Heart right ventricle (tissue), 16 donors: ENCODE data around the gene DDOST. TPM values are rescaled to one million over a fixed set of nuclear protein-coding genes. Genes with fewer than 3 reads are reported as not detected.

Experiments used
- ATAC-seq, 8 donors: fragments of 200-7000 bp; cut with Tn5 transposase; one replicate each; pipeline ENCODE4 v1.9.1; 2020; ENCODE audit warnings: mild to moderate bottlenecking in 8 of 8, moderate library complexity in 8 of 8, moderate number of reproducible peaks in 1 of 8
- DNase-seq, 2 donors: peaks; one replicate each; pipeline ENCODE4 v3.0.0-alpha.2; 2020
- H3K27ac ChIP-seq, 10 donors: fragments of 200-600 bp; sonication (generic) in 2 of 10; one replicate each; pipeline versions ENCODE4 v1.5.0 to v1.8.0; 2020 to 2022; ENCODE audit warnings: mild to moderate bottlenecking in 3 of 10
- H3K27me3 ChIP-seq, 7 donors: fragments of 200-600 bp; one replicate each; pipeline ENCODE4 v1.8.0; 2021 to 2022; ENCODE audit warnings: mild to moderate bottlenecking in 2 of 7
- H3K36me3 ChIP-seq, 9 donors: fragments of 200-600 bp; sonication (generic) in 1 of 9; one replicate each; pipeline versions ENCODE4 v1.5.0 to v1.8.0; 2020 to 2022; ENCODE audit warnings: mild to moderate bottlenecking in 2 of 9
- H3K4me1 ChIP-seq, 9 donors: fragments of 200-600 bp; sonication (generic) in 1 of 9; one replicate each; pipeline versions ENCODE4 v1.5.0 to v1.8.0; 2020 to 2022; ENCODE audit warnings: mild to moderate bottlenecking in 4 of 9
- H3K4me3 ChIP-seq, 10 donors: fragments of 200-600 bp; sonication (generic) in 2 of 10; one replicate each; pipeline versions ENCODE4 v1.5.0 to v1.8.0; 2020 to 2022; ENCODE audit warnings: mild to moderate bottlenecking in 7 of 10, moderate library complexity in 2 of 10
- H3K9me3 ChIP-seq, 11 donors: fragments of 200-600 bp in 10 of 11; sonication (generic) in 2 of 11; one replicate each; pipeline versions ENCODE4 v1.5.0 to v1.8.0; 2013 to 2022; ENCODE audit warnings: mild to moderate bottlenecking in 2 of 11, control low read depth in 1 of 11, moderate library complexity in 1 of 11
- WGBS, 2 donors: extraction: QIAGEN DNeasy Blood & Tissue Kit; methylation state at CpG; one replicate each; pipeline ENCODE4 v1.1.7; 2013; ENCODE audit warnings: inconsistent platforms in 1 of 2; 5-methylcytosine and 5-hydroxymethylcytosine counted together
- intact Hi-C, 10 donors: fragments of 100-400 bp; cut with DNase I; formaldehyde crosslinking; loops; one replicate each; pipeline versions ENCODE4 v1.11.1 to v1.14.2; 2022
- polyA plus RNA-seq, 2 donors: library from polyadenylated mRNA; stranded (reverse); fragments of 200-250 nt; gene quantifications; one replicate each; pipeline ENCODE4 v1.2.3, GENCODE V29; 2013
- total RNA-seq, 10 donors: library from RNA; stranded (reverse); fragmentation: NEBNext Ultra II Directional in 3 of 10; extraction: Animal tissue kit (Norgen Biotek cat#: 25700) in 3 of 10; gene quantifications; one replicate each; pipeline versions ENCODE4 v1.2.1 to v1.2.4, GENCODE V29; 2021 to 2023
- TF ChIP-seq, protein P1 (sequence below), 9 donors: fragments of 200-600 bp; sonication (generic) in 2 of 9; IDR thresholded peaks; one replicate each; pipeline versions ENCODE4 v1.5.0 to v1.8.0; 2021 to 2022; ENCODE audit warnings: antibody characterized with exemption in 9 of 9, mild to moderate bottlenecking in 5 of 9, moderate library complexity in 1 of 9
- donor health status: Arrhythmogenic right ventricular cardiomyopathy.
- donor health status: ischemic (EF 13 %, LVEDD 7.1; RV severe dilation, severe dysfunction).
- donor health status: healthy with polysubstance abuse.
- donor health status: DM: no; HTN: yes; CAD: no.
- donor health status: DM: no; HTN: no; CAD: no.
- donor health status: ischemic (EF 25% LVEDD 6.9; RV normal size, moderate dysfunction).
- donor health status: ischemic (EF 25% LVEDD 5.7; RV mildly dilated, moderate dysfunction).
- donor health status: healthy.
- donor health status: DM: yes; HTN: yes; CAD: no.
- donor health status: Ischemic cardiomyopathy.
- donor health status: ischemic (EF 35%, LVEDD 5.7; RV mildly dilated, moderate dysfunction).
- donor health status: nonischemic (EF 11% LVEDD 7.7; RV severe dilation, severe dysfunction).
- donor health status: DM: yes; HTN: yes; CAD: no.
- donor health status: PGD.
- donor health status: ischemic (EF 29% LVEDD 5.4; RV normal size, mild dysfunction).
- donor health status: nonischemic (EF 23%, LVEDD 6.1; RV moderate dilation, normal function).

DDOST gene
- total and polyA plus RNA-seq, 12 donors, result 98.8 to 222 (median 124) TPM

- peak overlapping the region in 3 of 10 donors; percentile 2 to 77 (median 30) for H3K27ac ChIP-seq
- intact Hi-C loops, result no loop called here
- ATAC-seq, result no peak
Observed at GRCh38 chr1:20657024-20657423, 4.1 kb downstream of the DDOST start.

DNA sequence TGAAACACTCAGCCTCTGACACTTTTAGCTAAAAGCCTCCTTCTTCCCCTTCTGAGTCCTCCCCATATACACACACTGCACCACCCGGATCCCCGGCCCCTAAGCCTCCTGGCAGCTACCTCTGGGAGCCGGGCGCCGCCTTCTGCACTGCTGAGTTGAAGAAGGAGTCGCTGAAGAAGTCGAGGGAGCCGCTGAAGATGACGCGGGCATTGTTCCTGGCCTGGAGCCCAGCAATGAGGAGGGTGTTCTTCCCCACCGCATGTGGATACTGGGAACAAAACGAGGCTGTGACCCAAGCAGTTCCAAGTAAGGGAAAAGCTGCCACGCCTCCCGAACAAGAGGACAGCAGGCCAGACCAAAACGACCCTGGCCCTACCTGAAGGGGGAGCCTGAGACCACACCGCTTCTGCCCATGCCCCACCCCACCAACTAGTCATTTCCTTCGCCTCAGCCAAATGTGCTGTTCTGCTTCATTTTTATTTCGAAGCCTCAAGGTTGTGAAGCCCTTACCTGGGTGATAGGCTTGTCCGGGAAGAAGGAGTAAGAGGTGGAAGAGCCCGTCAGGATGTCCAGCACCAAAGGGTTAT is 7.0 kb downstream of the DDOST start:
- peaks cover 0 to 100% (median 71%) of the 10 kb centered on the region in 9 donors for H3K36me3 ChIP-seq
- no peak overlapping the region for H3K4me3 ChIP-seq
- TF ChIP-seq, protein P1, sequence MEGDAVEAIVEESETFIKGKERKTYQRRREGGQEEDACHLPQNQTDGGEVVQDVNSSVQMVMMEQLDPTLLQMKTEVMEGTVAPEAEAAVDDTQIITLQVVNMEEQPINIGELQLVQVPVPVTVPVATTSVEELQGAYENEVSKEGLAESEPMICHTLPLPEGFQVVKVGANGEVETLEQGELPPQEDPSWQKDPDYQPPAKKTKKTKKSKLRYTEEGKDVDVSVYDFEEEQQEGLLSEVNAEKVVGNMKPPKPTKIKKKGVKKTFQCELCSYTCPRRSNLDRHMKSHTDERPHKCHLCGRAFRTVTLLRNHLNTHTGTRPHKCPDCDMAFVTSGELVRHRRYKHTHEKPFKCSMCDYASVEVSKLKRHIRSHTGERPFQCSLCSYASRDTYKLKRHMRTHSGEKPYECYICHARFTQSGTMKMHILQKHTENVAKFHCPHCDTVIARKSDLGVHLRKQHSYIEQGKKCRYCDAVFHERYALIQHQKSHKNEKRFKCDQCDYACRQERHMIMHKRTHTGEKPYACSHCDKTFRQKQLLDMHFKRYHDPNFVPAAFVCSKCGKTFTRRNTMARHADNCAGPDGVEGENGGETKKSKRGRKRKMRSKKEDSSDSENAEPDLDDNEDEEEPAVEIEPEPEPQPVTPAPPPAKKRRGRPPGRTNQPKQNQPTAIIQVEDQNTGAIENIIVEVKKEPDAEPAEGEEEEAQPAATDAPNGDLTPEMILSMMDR (IDR thresholded peaks at IDR 0.05), result peak in 1 of 9 donors; percentile 14
- no peaks in the 10 kb centered on the region for H3K9me3 ChIP-seq
- peak overlapping the region in 4 of 10 donors; percentile 38 to 47 (median 43) for H3K27ac ChIP-seq
- WGBS, 2 donors, result 70% methylated on average over 20 of the region's 20 CpGs
- H3K4me1 ChIP-seq, result peaks cover 4 to 43% (median 18%) of the 10 kb centered on the region in 9 donors
- ATAC-seq, result peak in 6 of 8 donors; percentile 41 to 71 (median 46)
- DNase-seq, result peak; percentile 43 to 44
- no peaks in the 10 kb centered on the region for H3K27me3 ChIP-seq
- intact Hi-C loops, result no loop called here

More at GRCh38 chr1:20657024-20657423, 4.1 kb downstream of the DDOST start:
- TF ChIP-seq, protein P1 (IDR thresholded peaks at IDR 0.05), result no peak
- Histone ChIP-seq H3K4me3 (no peak overlapping the region), H3K36me3 (peaks cover 0 to 80% (median 49%) of the 10 kb centered on the region in 9 donors), H3K27me3 (no peaks in the 10 kb centered on the region), H3K4me1 (peaks cover 8 to 62% (median 36%) of the 10 kb centered on the region in 9 donors), H3K9me3 (no peaks in the 10 kb centered on the region)
- 86% methylated on average over 12 of the region's 12 CpGs for WGBS, 2 donors
- DNase-seq, result no peak

- Histone ChIP-seq H3K4me3 (no peak overlapping the region), H3K36me3 (peaks cover 0 to 100% (median 87%) of the 10 kb centered on the region in 9 donors), H3K27me3 (no peaks in the 10 kb centered on the region), H3K27ac (no peak overlapping the region), H3K9me3 (no peaks in the 10 kb centered on the region), H3K4me1 (peaks cover 0 to 24% (median 5%) of the 10 kb centered on the region in 9 donors)
- TF ChIP-seq, protein P1 (IDR thresholded peaks at IDR 0.05), result no peak
- ATAC-seq (no peak), DNase-seq (no peak)
- WGBS, 2 donors, result 96 to 97% methylated on average over 15 of the region's 15 CpGs
- intact Hi-C loops, result no loop called here
Observed at GRCh38 chr1:20652300-20652699, 8.9 kb downstream of the DDOST start.

DNA sequence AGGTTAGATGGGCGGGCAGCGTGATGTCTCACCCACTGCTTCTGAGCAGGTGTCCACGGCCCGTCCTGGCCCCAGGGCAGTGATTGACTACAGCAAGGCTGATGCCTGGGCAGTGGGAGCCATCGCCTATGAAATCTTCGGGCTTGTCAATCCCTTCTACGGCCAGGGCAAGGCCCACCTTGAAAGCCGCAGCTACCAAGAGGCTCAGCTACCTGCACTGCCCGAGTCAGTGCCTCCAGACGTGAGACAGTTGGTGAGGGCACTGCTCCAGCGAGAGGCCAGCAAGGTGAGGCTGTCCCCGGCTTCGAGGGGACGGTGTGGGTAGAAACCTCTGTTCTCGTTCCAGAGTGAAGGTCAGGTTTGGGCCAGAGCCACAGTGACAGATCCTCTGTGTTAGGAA is 12.2 kb downstream of the DDOST start:
- Histone ChIP-seq H3K36me3 (peaks cover 0 to 100% (median 77%) of the 10 kb centered on the region in 9 donors), H3K4me1 (peaks cover 0 to under 1% (median 0%) of the 10 kb centered on the region in 9 donors), H3K27ac (no peak overlapping the region), H3K4me3 (no peak overlapping the region), H3K27me3 (no peaks in the 10 kb centered on the region), H3K9me3 (no peaks in the 10 kb centered on the region)
- TF ChIP-seq, protein P1 (IDR thresholded peaks at IDR 0.05), result no peak
- peak in 2 of 8 donors; percentile 13 to 16 for ATAC-seq
- intact Hi-C loops, result no loop called here
- 92 to 94% methylated on average over 15 of the region's 15 CpGs for WGBS, 2 donors
- no peak for DNase-seq
